Glutamatergic neuron (in vitro differentiated cells): ENCODE measurements around the gene CLNS1A. TPM values are rescaled to one million over a fixed set of nuclear protein-coding genes. Genes with fewer than 3 reads are reported as not detected.

Experiments
- DNase-seq: peaks from one replicate; pipeline ENCODE4 v3.0.0; 2022
- H3K27ac Mint-ChIP-seq: one replicate; pipeline ENCODE4 v1.8.0; 2020; ENCODE audit warnings: mild to moderate bottlenecking, mixed read lengths, inconsistent platforms; ENCODE audit not compliant: unreplicated experiment
- H3K27me3 Mint-ChIP-seq: one replicate; pipeline ENCODE4 v1.8.0; 2020; ENCODE audit warnings: mild to moderate bottlenecking, moderate library complexity, mixed read lengths, inconsistent platforms; ENCODE audit not compliant: unreplicated experiment
- H3K36me3 Mint-ChIP-seq: one replicate; pipeline ENCODE4 v1.8.0; 2020; ENCODE audit warnings: mild to moderate bottlenecking, mixed read lengths, inconsistent platforms; ENCODE audit not compliant: unreplicated experiment
- H3K4me1 Mint-ChIP-seq: one replicate; pipeline ENCODE4 v1.8.0; 2020; ENCODE audit warnings: mild to moderate bottlenecking, low read depth, mixed read lengths, inconsistent platforms; ENCODE audit not compliant: unreplicated experiment
- H3K4me3 Mint-ChIP-seq: one replicate; pipeline ENCODE4 v1.8.0; 2020; ENCODE audit warnings: mild to moderate bottlenecking, mixed read lengths, inconsistent platforms; ENCODE audit not compliant: unreplicated experiment
- H3K9me3 Mint-ChIP-seq: one replicate; pipeline ENCODE4 v1.8.0; 2020; ENCODE audit warnings: mild to moderate bottlenecking, moderate library complexity, mixed read lengths, inconsistent platforms; ENCODE audit not compliant: unreplicated experiment
- CTCF ChIP-seq: fragments of 200-600 bp; sonication (generic); IDR thresholded peaks from one replicate; pipeline ENCODE4 v1.5.0; 2021; ENCODE audit not compliant: partially characterized antibody, unreplicated experiment
- total RNA-seq: library from RNA; stranded (reverse); fragmentation: NEBNext Ultra II Directional; extraction: Animal tissue kit (Norgen Biotek cat#: 25700); gene quantifications from one replicate; pipeline ENCODE4 v1.2.1, GENCODE V29; 2021; ENCODE audit not compliant: unreplicated experiment

The CLNS1A gene
- total RNA-seq, 1 donor from 2014 or later: 75.5 TPM

DNA sequence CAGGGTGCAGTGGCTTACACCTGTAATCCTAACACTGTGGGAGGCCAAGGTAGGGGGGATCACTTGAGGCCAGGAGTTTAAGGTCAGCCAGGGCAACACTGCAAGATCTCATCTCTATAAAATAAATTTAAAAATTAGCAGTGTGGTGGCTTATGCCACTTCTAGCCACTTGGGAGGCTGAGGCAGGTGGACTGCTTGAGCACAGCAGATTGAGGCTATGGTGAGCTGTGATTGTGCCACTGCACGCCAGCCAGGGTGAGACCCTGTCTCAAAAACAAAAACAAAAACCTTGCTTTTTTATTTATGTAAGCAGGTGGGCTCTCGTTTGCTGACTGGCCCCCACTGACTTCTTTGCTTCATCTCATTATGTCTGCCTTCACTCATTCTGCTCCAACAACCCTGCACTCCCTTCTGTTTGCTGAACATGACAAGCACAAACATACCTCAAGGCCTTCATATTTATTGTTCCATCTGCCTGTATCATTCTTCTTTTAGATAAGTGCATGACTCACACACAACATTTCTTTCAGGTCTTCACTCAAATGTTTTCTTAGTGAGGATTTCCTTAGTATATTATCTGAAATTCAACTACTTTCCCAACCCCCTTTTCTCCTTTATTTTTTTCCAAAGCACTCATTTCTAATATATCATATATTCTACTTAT is 32.4 kb upstream of the CLNS1A start:
- H3K27me3 Mint-ChIP-seq: no peaks in the 10 kb centered on the region
- H3K27ac Mint-ChIP-seq: no peak overlapping the region
- H3K9me3 Mint-ChIP-seq: peaks cover 2% of the 10 kb centered on the region
- DNase-seq: no peak
- H3K4me3 Mint-ChIP-seq: no peak overlapping the region
- no peak for TF ChIP-seq CTCF
- H3K4me1 Mint-ChIP-seq: no peaks in the 10 kb centered on the region
- H3K36me3 Mint-ChIP-seq: peaks cover 8% of the 10 kb centered on the region

- DNase-seq: no peak
- Mint-ChIP-seq H3K4me3 (no peak overlapping the region), H3K4me1 (no peaks in the 10 kb centered on the region), H3K36me3 (peaks cover 8% of the 10 kb centered on the region), H3K27ac (no peak overlapping the region), H3K9me3 (peaks cover 3% of the 10 kb centered on the region), H3K27me3 (no peaks in the 10 kb centered on the region)
- no peak for TF ChIP-seq CTCF
Observed at GRCh38 chr11:77668760-77669159, 31.2 kb upstream of the CLNS1A start.

DNA sequence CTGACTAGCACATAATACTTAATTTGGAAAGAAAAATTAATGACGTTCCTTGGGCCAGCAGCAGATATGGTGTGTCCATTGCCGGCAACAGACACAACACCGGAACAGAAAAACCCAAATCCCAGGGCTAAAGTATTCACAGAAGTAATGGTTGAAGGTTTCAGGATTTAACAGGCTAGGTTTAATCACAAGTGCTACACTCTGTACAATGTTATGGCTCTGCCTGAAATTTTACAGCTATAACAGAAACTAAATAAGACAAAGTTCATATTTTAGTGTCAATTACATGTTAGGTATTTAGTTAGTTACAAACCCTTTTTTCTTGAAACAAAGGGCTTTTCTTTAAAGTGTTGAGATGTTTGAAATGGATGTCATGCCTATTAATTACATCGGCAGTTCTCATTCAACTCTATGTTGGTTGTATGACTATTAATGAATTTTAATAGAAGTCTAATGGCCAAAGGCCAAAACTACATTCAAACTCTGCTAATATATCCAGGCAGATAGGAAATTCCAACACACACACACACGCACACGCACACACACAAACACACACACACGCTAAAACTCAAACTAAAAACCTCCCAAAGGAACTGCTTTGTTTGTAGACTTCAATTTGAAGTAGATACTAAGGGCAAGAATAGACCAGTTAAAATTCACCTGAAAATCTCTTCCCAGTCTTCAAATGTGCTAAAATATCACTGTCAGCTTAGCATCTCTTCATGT is 27.8 kb upstream of the CLNS1A start:
- Mint-ChIP-seq H3K4me1 (no peaks in the 10 kb centered on the region), H3K27me3 (no peaks in the 10 kb centered on the region), H3K27ac (no peak overlapping the region), H3K36me3 (peaks cover 8% of the 10 kb centered on the region), H3K4me3 (no peak overlapping the region), H3K9me3 (peaks cover 3% of the 10 kb centered on the region)
- no peak for DNase-seq
- no peak for TF ChIP-seq CTCF

- Mint-ChIP-seq H3K27me3 (no peaks in the 10 kb centered on the region), H3K36me3 (no peaks in the 10 kb centered on the region), H3K9me3 (peaks cover 2% of the 10 kb centered on the region), H3K4me1 (no peaks in the 10 kb centered on the region), H3K27ac (no peak overlapping the region), H3K4me3 (no peak overlapping the region)
- TF ChIP-seq CTCF: no peak
- no peak for DNase-seq
Observed at GRCh38 chr11:77661670-77662069, 24.1 kb upstream of the CLNS1A start.

- TF ChIP-seq CTCF: no peak
- Mint-ChIP-seq H3K4me3 (no peak overlapping the region), H3K27me3 (no peaks in the 10 kb centered on the region), H3K27ac (no peak overlapping the region), H3K36me3 (no peaks in the 10 kb centered on the region), H3K9me3 (peaks cover 2% of the 10 kb centered on the region), H3K4me1 (no peaks in the 10 kb centered on the region)
- no peak for DNase-seq
Observed at GRCh38 chr11:77660947-77661346, 23.4 kb upstream of the CLNS1A start.
